GM23338 (cell line): ENCODE measurements around the gene H2BK1.

Experiments
- CREB1 ChIP-seq: fragments of 250-450 bp; sonication (Bioruptor Pico); IDR thresholded peaks from 2 replicates; pipeline ENCODE4 v1.5.0; 2020; ENCODE audit warnings: low read depth, mild to moderate bottlenecking, moderate library complexity
- CTCF ChIP-seq, 2 experiments: fragments of 200-600 bp in 1 of 2; sonication (generic) in 1 of 2; conservative IDR thresholded peaks; 2 replicates each; pipeline versions ENCODE4 v1.5.1 to v1.6.1; 2016 to 2017; ENCODE audit warnings: antibody characterized with exemption in 2 of 2, low read depth in 2 of 2, mild to moderate bottlenecking in 2 of 2, moderate library complexity in 1 of 2
- EZH2 ChIP-seq: fragments of 200-600 bp; sonication (generic); IDR thresholded peaks from one replicate; pipeline ENCODE4 v1.8.0; 2017; ENCODE audit warnings: antibody characterized with exemption, mild to moderate bottlenecking, low read depth; ENCODE audit not compliant: unreplicated experiment
- NANOG ChIP-seq: IDR thresholded peaks from 2 replicates; pipeline ENCODE4 v1.6.1; 2016; ENCODE audit warnings: antibody characterized with exemption, borderline replicate concordance
- REST ChIP-seq: IDR thresholded peaks from one replicate; pipeline ENCODE4 v1.6.1; 2018; ENCODE audit warnings: antibody characterized with exemption; ENCODE audit not compliant: unreplicated experiment
- ZNF114 ChIP-seq: fragments of 250-450 bp; sonication (Bioruptor Pico); IDR thresholded peaks from 2 replicates; pipeline ENCODE4 v1.5.0; 2020; ENCODE audit warnings: mild to moderate bottlenecking, moderate library complexity

GRCh38 chr7:151189038-151189437, 21.2 kb downstream of the H2BK1 start:
- TF ChIP-seq REST (no peak), NANOG (no peak), CTCF (conservative IDR thresholded peaks at IDR 0.05; ENCODE audit: low read depth in 2 of 2) (no peak), CREB1 (no peak), ZNF114 (no peak), EZH2 (no peak)
